ENCODE results near the gene HHIP. TPM values are rescaled to one million over a fixed set of nuclear protein-coding genes. Genes with fewer than 3 reads are reported as not detected.

HHIP gene
- total RNA-seq, 1 experiment from 2014 or later: 0.32 TPM

DNA sequence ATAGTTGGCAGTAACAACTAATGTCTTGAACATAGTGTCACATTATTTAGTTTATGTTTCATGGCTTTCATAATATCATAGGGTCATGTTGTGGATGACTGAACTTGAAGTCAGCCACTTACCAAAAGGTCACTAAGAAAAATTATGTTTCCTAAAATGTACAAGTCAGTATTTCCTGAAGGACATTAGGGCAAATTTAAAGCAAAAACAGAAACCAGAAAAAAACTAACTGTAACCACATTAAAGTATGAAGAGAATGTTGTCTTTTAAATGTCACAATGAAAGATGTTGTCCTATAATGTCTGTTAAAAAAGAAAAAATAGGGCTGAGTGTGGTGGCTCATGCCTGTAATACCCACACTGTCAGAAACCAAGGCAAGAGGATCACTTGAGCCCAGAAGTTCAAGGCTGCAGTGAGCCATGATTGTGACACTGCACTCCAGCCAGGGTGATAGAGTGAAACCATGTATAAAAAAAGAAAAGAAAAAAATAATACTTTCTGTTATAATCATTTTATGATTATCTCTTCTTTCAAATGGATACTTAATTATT lies 55.8 kb downstream of the HHIP start:
- BruUV-seq (replicated peaks): no TSS peak
- Histone ChIP-seq H3K4me3 (ENCODE audit: low read depth, low read length) (no peak overlapping the region), H3K4me1 (no peaks in the 10 kb centered on the region), H3K36me3 (ENCODE audit: control insufficient read depth, insufficient read depth, low read length) (no peaks in the 10 kb centered on the region), H3K27me3 (replicated peaks; ENCODE audit: control insufficient read depth, insufficient read depth, low read length) (no peaks in the 10 kb centered on the region), H3K9me3 (no peaks in the 10 kb centered on the region)
- Mint-ChIP-seq H3K9me3 (ENCODE audit: unreplicated experiment) (no peaks in the 10 kb centered on the region), H3K36me3 (ENCODE audit: insufficient read depth, unreplicated experiment) (no peaks in the 10 kb centered on the region), H3K27ac (ENCODE audit: unreplicated experiment) (no peak overlapping the region), H3K27me3 (ENCODE audit: insufficient read depth, unreplicated experiment) (peaks cover 4% of the 10 kb centered on the region), H3K4me3 (ENCODE audit: unreplicated experiment) (no peak overlapping the region), H3K4me1 (ENCODE audit: low read depth, unreplicated experiment) (no peaks in the 10 kb centered on the region)
- intact Hi-C loops (cut with micrococcal nuclease; ENCODE audit: unreplicated experiment): no loop called here
- TF ChIP-seq, protein P1, sequence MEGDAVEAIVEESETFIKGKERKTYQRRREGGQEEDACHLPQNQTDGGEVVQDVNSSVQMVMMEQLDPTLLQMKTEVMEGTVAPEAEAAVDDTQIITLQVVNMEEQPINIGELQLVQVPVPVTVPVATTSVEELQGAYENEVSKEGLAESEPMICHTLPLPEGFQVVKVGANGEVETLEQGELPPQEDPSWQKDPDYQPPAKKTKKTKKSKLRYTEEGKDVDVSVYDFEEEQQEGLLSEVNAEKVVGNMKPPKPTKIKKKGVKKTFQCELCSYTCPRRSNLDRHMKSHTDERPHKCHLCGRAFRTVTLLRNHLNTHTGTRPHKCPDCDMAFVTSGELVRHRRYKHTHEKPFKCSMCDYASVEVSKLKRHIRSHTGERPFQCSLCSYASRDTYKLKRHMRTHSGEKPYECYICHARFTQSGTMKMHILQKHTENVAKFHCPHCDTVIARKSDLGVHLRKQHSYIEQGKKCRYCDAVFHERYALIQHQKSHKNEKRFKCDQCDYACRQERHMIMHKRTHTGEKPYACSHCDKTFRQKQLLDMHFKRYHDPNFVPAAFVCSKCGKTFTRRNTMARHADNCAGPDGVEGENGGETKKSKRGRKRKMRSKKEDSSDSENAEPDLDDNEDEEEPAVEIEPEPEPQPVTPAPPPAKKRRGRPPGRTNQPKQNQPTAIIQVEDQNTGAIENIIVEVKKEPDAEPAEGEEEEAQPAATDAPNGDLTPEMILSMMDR (IDR thresholded peaks at IDR 0.05; ENCODE audit: insufficient read depth in 1 of 2, low read depth in 1 of 2, low read length in 1 of 2, severe bottlenecking in 1 of 2, unreplicated experiment in 1 of 2): no peak
- CTCF ChIA-PET: no interaction called here
- DNase-seq: no peak
- POLR2A ChIA-PET: no interaction called here

DNA sequence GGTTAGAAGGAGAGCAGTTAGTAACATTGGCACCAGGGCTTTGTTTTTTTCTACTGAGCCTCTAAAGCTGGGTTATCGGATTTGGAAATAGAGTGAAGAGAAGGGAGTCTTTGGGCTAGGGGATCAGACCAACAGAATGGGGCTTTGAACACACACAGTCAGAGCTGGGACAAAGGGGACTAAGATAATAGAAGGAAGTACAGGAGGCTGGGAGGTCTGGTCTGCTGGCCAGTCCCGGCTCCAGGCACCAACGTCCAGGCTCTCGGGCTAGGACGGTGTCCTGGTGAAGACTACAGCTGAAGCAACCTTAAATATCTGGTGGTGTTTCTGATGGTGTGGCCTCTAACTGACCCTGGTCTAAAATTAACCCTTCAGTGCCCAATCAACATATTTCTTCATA lies 57.5 kb downstream of the HHIP start:
- CTCF ChIA-PET: no interaction called here
- Mint-ChIP-seq H3K4me3 (ENCODE audit: unreplicated experiment) (no peak overlapping the region), H3K4me1 (ENCODE audit: low read depth, unreplicated experiment) (no peaks in the 10 kb centered on the region), H3K9me3 (ENCODE audit: unreplicated experiment) (no peaks in the 10 kb centered on the region), H3K27me3 (ENCODE audit: insufficient read depth, unreplicated experiment) (peaks cover 4% of the 10 kb centered on the region), H3K36me3 (ENCODE audit: insufficient read depth, unreplicated experiment) (no peaks in the 10 kb centered on the region), H3K27ac (ENCODE audit: unreplicated experiment) (no peak overlapping the region)
- Histone ChIP-seq H3K9me3 (no peaks in the 10 kb centered on the region), H3K27me3 (replicated peaks; ENCODE audit: control insufficient read depth, insufficient read depth, low read length) (no peaks in the 10 kb centered on the region), H3K4me3 (ENCODE audit: low read depth, low read length) (no peak overlapping the region), H3K36me3 (ENCODE audit: control insufficient read depth, insufficient read depth, low read length) (no peaks in the 10 kb centered on the region), H3K4me1 (no peaks in the 10 kb centered on the region)
- no peak for DNase-seq
- intact Hi-C loops (cut with micrococcal nuclease; ENCODE audit: unreplicated experiment): no loop called here
- POLR2A ChIA-PET: no interaction called here
- TF ChIP-seq, protein P1 (IDR thresholded peaks at IDR 0.05; ENCODE audit: insufficient read depth in 1 of 2, low read depth in 1 of 2, low read length in 1 of 2, severe bottlenecking in 1 of 2, unreplicated experiment in 1 of 2): no peak
- no TSS peak for BruUV-seq (replicated peaks)

DNA sequence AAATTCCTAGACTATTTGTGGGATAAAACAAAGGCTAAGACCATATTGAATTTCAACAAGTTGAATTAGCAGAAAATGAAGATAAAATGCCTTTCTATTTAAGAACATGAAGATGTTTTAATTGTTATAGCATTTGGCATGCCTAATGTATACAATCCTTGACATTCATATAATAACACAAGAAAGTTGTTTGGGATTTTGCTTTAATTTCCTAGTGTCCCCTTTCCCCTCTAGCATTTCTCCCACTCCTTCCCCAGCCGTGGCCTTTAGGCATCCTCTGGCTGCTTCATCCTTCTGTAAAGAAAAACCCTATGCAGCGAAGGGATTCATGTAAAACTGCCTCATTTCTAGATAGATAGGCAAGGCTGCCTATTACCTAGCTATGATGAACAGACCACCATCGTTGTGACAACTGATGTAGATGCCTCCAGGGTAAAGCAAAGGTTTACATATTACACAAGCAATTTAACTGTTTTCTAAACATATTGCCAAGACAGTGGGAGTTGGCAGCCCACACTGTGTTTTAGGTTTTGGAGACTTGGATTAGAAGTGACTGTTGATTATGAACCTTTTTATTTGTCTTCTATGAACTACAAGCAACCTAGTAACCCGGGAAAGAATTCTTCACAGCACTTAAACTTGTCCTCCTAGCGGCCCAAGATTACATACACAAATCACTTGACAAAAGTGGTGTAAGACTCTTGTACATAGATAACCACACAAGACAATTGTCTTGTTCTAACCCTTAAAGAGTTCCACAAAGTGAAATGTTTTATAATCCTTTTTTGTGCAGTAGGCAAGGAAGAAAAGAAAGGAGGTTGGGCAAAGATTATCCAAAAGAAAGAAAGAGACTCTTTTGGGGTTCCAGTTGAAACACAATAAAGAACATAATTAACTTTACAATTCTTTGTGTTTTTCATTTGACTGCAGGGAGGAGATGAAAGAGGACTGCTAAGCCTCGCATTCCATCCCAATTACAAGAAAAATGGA lies 59.9 kb downstream of the HHIP start:
- no peaks in the 10 kb centered on the region for H3K9me3 ChIP-seq
- ChIA-PET CTCF (no interaction called here), POLR2A (no interaction called here)
- H3K4me3 ChIP-seq (ENCODE audit: low read depth, low read length): no peak overlapping the region
- Mint-ChIP-seq H3K27me3 (ENCODE audit: insufficient read depth, unreplicated experiment) (peaks cover 4% of the 10 kb centered on the region), H3K4me3 (ENCODE audit: unreplicated experiment) (no peak overlapping the region), H3K36me3 (ENCODE audit: insufficient read depth, unreplicated experiment) (no peaks in the 10 kb centered on the region), H3K9me3 (ENCODE audit: unreplicated experiment) (no peaks in the 10 kb centered on the region), H3K27ac (ENCODE audit: unreplicated experiment) (no peak overlapping the region), H3K4me1 (ENCODE audit: low read depth, unreplicated experiment) (no peaks in the 10 kb centered on the region)
- no peaks in the 10 kb centered on the region for H3K4me1 ChIP-seq
- TF ChIP-seq, protein P1 (IDR thresholded peaks at IDR 0.05; ENCODE audit: insufficient read depth in 1 of 2, low read depth in 1 of 2, low read length in 1 of 2, severe bottlenecking in 1 of 2, unreplicated experiment in 1 of 2): no peak
- no peak for DNase-seq
- no TSS peak for BruUV-seq (replicated peaks)
- no peaks in the 10 kb centered on the region for H3K36me3 ChIP-seq (ENCODE audit: control insufficient read depth, insufficient read depth, low read length)
- intact Hi-C loops (cut with micrococcal nuclease; ENCODE audit: unreplicated experiment): no loop called here
- H3K27me3 ChIP-seq (replicated peaks; ENCODE audit: control insufficient read depth, insufficient read depth, low read length): no peaks in the 10 kb centered on the region
